A673 (cell line): ENCODE results near the gene SETD4. TPM values are rescaled to one million over a fixed set of nuclear protein-coding genes. Genes with fewer than 3 reads are reported as not detected.

Experiments
- BruUV-seq: library from RNA; stranded (reverse); fragments of 400-500 nt; replicated peaks from 2 replicates; lab custom pipeline; 2021; lab: Mats Ljungman, UMichigan
- CTCF ChIA-PET: fragments of 300-600 bp; sonication (Branson Sonifier 250); formaldehyde crosslinking; loops from one replicate; lab custom pipeline; 2022; ENCODE audit warnings: antibody characterized with exemption; lab: Charles Lee
- POLR2A ChIA-PET: fragments of 300-600 bp; sonication (Branson Sonifier 250); formaldehyde crosslinking; loops from one replicate; lab custom pipeline; 2022; ENCODE audit warnings: antibody characterized with exemption; ENCODE audit not compliant: low non-redundant PET; lab: Charles Lee
- DNase-seq: peaks from one replicate; pipeline ENCODE4 v3.0.0-alpha.2; 2015; ENCODE audit warnings: low spot score
- H3K27ac ChIP-seq: fragments of 200-600 bp; sonication (generic); 2 replicates; pipeline ENCODE4 v1.5.1; 2016; ENCODE audit warnings: mixed run types, low read depth, mild to moderate bottlenecking, mixed read lengths, antibody characterized with exemption, low read length; ENCODE audit not compliant: poor library complexity, severe bottlenecking
- H3K27me3 ChIP-seq: fragments of 200-600 bp; sonication (generic); replicated peaks from 2 replicates; pipeline ENCODE4 v1.6.1; 2017; ENCODE audit warnings: mixed run types, low read depth, mild to moderate bottlenecking, mixed read lengths, antibody characterized with exemption, low read length; ENCODE audit not compliant: insufficient read depth, poor library complexity
- H3K36me3 ChIP-seq: fragments of 200-600 bp; sonication (generic); 2 replicates; pipeline ENCODE4 v1.6.1; 2016; ENCODE audit warnings: mixed run types, mild to moderate bottlenecking, mixed read lengths, antibody characterized with exemption, low read length; ENCODE audit not compliant: insufficient read depth, poor library complexity, severe bottlenecking
- H3K4me1 ChIP-seq: fragments of 200-600 bp; sonication (generic); 2 replicates; pipeline ENCODE4 v1.6.1; 2017; ENCODE audit warnings: mixed run types, mild to moderate bottlenecking, mixed read lengths, antibody characterized with exemption, low read length; ENCODE audit not compliant: insufficient read depth, poor library complexity, severe bottlenecking
- H3K4me3 ChIP-seq: fragments of 200-600 bp; sonication (generic); 2 replicates; pipeline ENCODE4 v1.5.1; 2016; ENCODE audit warnings: low read depth, mixed run types, mild to moderate bottlenecking, mixed read lengths, low read length; ENCODE audit not compliant: poor library complexity, severe bottlenecking
- H3K9me3 ChIP-seq: fragments of 200-600 bp; sonication (generic); 2 replicates; pipeline ENCODE4 v1.6.1; 2016; ENCODE audit warnings: mixed run types, low read depth, mild to moderate bottlenecking, mixed read lengths, antibody characterized with exemption, low read length; ENCODE audit not compliant: poor library complexity, severe bottlenecking
- CTCF ChIP-seq: fragments of 300-800, 200-600 bp; sonication (generic); conservative IDR thresholded peaks from 2 replicates; pipeline ENCODE4 v1.5.1; 2017; ENCODE audit warnings: low read depth, mild to moderate bottlenecking, antibody characterized with exemption, low read length, moderate library complexity, mixed read lengths
- EZH2 ChIP-seq: fragments of 200-600 bp; sonication (generic); IDR thresholded peaks from 2 replicates; pipeline ENCODE4 v1.6.1; 2017; ENCODE audit warnings: borderline replicate concordance, low read depth, mild to moderate bottlenecking, mixed read lengths, antibody characterized with exemption, low read length; ENCODE audit not compliant: poor library complexity, severe bottlenecking
- intact Hi-C: fragments of 100-400 bp; cut with micrococcal nuclease; formaldehyde crosslinking; loops from one replicate; pipeline ENCODE4 v1.10.0; 2022; ENCODE audit not compliant: unreplicated experiment
- total RNA-seq: library from RNA; stranded (reverse); gene quantifications from 2 replicates; pipeline ENCODE4 v1.2.3, GENCODE V29; 2021

SETD4 gene
- total RNA-seq, 1 experiment from 2014 or later: 29.3 TPM

DNA sequence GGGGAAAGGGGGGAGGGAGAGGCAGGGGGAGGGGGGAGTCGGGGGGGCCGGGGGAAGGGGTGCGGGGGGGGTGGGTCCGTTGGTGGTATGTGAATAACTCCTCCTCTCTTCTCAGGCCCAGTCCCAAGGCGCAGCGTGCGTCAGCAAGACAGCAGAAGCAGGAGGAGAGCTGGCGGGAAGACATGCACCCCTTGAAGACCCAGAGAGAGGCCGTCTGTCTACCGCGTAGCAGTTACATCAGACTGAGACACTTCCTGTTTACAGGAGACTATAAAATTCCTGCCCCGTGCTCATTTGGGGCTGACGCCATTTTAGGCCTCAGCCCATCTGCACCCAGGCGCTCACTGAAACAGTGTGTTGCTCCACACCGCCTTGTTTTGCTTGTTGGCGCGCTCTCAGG lies 55.3 kb downstream of the SETD4 start:
- TF ChIP-seq CTCF (no peak), EZH2 (no peak)
- Histone ChIP-seq H3K4me1 (no peaks in the 10 kb centered on the region), H3K27ac (peak overlapping the region; percentile 28), H3K36me3 (no peaks in the 10 kb centered on the region), H3K9me3 (peaks cover 4% of the 10 kb centered on the region), H3K4me3 (no peak overlapping the region), H3K27me3 (no peaks in the 10 kb centered on the region)
- DNase-seq: peak; percentile 33
- ChIA-PET POLR2A (no interaction called here), CTCF (no interaction called here)
- intact Hi-C loops: no loop called here
- BruUV-seq: no TSS peak

DNA sequence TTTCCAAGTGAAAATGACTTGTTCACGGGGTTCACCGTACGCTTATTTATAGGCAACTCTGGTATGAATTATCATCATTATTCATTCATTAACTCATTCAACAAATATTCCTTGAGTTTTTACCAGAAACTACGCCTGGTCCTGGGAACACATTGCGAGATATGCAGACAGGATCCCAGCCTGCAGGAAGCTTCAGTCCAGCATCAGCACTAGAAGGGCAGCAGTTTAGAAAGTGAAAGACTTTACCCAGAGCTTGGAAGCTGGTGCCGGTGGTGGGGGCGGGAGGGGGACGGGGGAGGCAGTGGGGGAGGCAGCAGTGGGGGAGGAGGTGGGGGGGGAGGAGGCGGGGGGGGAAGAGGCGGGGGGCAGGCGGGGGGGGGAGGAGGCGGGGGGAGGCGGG lies 55.9 kb downstream of the SETD4 start:
- POLR2A ChIA-PET: no interaction called here
- Histone ChIP-seq H3K4me3 (no peak overlapping the region), H3K36me3 (no peaks in the 10 kb centered on the region), H3K27me3 (no peaks in the 10 kb centered on the region), H3K9me3 (peaks cover 4% of the 10 kb centered on the region), H3K27ac (no peak overlapping the region), H3K4me1 (no peaks in the 10 kb centered on the region)
- CTCF ChIA-PET: no interaction called here
- no peak for DNase-seq
- intact Hi-C loops: no loop called here
- BruUV-seq: no TSS peak
- TF ChIP-seq CTCF (no peak), EZH2 (no peak)

- no TSS peak for BruUV-seq
- no peaks in the 10 kb centered on the region for H3K36me3 ChIP-seq
- H3K27me3 ChIP-seq: no peaks in the 10 kb centered on the region
- intact Hi-C loops: no loop called here
- H3K4me3 ChIP-seq: no peak overlapping the region
- no peak for DNase-seq
- peaks cover 4% of the 10 kb centered on the region for H3K9me3 ChIP-seq
- ChIA-PET POLR2A (no interaction called here), CTCF (no interaction called here)
- no peak overlapping the region for H3K27ac ChIP-seq
- H3K4me1 ChIP-seq: no peaks in the 10 kb centered on the region
- no peak for TF ChIP-seq EZH2
- no peak for TF ChIP-seq CTCF
Observed at GRCh38 chr21:36003776-36004175, 56.5 kb downstream of the SETD4 start.
